NCI-H2196 treated with DMSO at 0.1 percent for 48 hours (cell line): ENCODE results near the gene TMEM187.

ENCODE experiments used
- DNase-seq: peaks from one replicate; lab custom pipeline; 2025; ENCODE audit not compliant: unreplicated experiment; lab: John Stamatoyannopoulos, UW

Gene TMEM187

DNA sequence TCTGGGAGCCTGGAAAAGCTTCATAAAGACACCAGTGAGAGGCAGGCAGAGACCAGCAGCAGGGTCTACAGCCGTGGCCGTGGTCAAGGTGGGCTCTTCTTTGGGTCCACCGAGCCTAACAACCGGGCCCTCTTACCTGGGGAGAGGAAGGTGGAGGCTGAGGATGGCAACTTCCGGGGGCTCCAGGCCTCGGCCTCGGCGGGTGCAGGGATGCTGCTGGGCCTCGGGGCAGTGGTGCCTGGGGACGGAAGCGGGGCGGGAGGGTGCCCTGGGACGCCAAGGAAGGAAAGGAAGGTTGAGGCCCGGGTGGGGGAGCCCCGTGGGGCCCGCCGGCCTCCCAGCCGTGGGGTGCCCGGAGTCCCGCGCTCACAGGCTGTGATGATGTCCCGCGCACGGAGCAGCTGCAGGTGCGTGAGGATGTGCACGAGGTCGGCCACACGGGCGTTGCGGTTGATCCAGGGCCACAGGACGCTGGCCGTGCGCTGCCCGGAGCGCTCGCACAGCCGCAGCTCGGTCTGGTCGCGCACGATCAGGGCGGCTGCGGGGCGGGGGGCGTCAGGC is 46.6 kb downstream of the TMEM187 start:
- no peak for DNase-seq

GRCh38 chrX:154019633-154020528 is 47.3 kb downstream of the TMEM187 start, which contains the start of gene IRAK1:
Gene IRAK1 (minus strand): TSS chrX:154019902. CDS start chrX:154019812, 90 bp downstream.
- DNase-seq, result no peak

GRCh38 chrX:154020536-154021115 is 48.1 kb downstream of the TMEM187 start:
- DNase-seq, result no peak

- no peak for DNase-seq
Measured at GRCh38 chrX:154021131-154021611, 48.6 kb downstream of the TMEM187 start.

DNA sequence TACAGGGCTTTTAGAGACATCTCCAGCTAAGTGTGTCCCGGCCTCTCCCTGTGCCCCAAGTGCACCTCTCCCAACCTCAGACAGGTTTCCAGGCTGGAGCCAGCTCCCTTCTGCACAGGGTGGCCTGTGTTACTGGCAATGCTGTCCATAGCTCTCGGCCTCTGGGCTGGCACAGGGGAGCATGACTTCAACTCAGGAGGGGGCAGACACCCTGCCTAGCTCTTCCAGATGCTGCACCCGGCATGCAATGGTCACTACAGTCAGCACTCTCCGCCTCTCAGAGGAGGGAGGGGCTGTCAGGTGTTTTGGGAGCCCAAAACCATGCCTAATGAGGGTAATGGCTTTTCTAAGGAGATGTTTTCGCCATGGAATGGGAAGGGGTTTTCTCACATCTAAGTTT is 49.6 kb downstream of the TMEM187 start:
- no peak for DNase-seq

DNA sequence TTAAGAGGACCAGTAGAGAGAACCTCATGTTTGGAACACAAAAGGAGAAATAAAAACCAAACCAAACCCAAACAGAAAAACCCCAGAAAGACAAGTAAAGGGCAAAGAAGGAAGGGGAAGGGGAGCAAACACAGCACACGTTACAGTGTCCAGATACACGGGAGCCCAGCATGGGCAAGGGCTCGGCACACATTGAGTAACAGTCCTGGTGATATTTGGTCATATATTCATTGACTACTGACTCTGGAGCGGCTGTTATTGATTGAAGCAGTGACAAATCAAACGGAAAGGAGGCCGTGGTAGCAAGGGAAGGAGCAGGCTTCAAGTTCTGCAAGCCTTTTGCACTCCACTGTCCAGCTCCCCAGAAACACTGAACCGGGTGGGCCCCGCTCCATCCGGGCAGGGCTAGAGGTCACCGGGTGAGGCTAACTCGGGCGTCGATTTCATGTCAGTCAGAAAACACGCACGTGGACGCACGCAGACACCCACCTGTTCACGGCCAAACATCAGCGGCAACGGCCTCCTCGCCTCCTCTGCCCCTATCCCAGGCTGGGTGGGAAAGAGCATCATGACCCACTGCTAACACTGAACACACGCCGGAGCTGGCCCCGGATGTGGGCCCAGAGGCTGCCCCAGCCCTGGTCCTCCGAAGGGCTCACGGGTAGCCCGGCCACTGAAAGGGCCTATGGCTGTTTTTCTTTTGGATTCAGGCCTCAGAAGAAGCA is 50.9 kb downstream of the TMEM187 start:
- DNase-seq, result no peak

- DNase-seq, result no peak
Measured at GRCh38 chrX:154024271-154024670, 51.7 kb downstream of the TMEM187 start.

DNA sequence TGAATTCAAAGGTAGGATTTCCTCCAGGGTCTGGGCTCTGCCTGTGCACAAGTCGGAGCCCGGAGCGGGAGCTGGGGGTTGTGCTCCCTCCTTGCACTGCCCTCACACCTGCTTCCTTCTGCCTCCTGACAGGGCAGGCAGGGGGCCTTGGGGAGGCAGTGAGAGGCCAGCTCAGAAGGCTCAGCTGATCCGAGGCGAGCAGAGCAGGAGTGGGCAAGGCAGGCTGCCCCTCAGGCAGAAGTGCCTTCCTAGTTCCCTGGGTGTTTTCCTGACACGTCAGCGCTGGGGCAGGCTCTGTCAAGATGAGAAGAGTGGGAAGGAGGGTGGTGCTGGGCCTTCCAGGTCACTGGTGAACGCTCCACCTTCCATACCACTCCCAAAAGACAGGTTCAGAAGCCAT is 52.7 kb downstream of the TMEM187 start:
- no peak for DNase-seq

DNA sequence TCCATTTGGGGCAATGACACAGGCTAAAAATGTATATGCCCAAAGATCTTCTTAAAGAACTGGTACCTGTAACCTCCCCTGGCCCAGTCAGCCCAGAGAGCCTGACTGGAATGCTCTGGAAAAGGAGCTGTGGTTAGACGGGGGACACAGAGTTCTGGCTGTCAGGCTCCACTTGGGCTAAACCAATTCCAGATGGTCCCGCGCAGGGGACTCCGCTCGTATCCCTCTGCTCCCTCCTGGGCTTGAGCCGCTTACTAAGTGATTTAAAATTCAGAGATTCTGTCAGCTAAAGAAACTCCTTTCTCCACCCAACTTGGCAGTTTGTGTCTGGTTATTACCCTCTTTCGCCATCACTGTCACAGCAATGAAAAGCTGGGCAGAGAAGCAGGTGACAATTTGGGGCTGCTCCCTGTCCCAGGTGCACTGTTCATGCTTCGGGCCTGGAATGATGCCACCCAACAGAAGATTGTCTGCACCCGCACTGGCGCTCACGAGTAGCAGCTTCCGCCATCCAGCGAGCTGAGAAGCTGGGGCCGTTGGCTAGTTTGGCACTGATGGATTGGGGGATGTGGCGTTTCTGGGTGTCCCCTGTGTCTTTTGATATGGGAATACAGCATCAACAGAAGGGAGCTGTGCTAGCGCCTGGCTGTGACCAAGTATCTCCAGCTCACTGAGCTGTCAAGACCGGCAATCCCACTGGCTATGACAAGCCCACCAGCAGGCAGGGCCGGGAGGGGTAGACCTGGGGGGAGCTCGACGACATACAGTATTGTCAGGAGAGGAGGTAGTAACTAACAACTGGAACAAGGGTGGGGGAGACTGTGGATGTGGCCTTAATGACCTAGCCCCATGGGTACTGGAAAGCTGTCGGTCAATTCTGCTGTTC is 53.8 kb downstream of the TMEM187 start:
- no peak for DNase-seq

DNA sequence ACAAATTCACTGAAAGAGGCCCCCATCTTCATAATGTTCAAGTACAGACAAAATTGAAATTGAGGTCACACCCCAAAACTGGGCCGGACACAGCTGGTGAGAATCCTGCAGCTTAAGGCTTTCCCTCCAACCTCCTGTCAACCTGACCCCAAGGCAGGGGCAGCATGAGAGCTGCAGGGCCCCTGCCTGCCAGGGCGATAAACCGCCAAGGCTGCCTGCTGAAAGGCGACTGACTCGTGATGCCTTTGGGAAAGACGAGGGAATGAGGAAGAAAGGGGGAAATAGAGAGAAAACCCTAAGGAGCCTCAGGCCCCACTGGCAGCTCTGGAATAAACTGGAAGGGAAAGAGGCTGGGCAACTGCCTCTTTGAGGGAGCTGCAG is 54.5 kb downstream of the TMEM187 start:
- no peak for DNase-seq

DNA sequence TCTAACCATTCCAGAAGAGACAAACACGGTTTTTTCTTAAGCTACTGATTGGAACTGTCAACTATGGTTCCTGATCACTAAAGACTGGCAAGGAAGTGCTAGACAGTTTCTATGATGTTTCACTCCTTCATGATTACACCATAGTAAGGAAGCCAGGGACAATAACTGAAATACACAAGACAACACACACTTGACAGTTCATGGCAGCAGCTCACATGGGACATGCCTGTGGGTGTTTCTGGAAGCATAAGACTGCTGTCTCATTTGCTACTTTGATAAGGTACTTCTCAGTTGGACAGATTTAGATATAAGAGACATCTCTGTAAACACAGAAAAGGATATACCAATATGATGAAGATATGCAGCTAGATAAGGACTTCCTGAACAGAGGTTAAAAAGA is 55.4 kb downstream of the TMEM187 start:
- DNase-seq, result no peak

GRCh38 chrX:154028502-154029184 is 56.1 kb downstream of the TMEM187 start:
- no peak for DNase-seq

DNA sequence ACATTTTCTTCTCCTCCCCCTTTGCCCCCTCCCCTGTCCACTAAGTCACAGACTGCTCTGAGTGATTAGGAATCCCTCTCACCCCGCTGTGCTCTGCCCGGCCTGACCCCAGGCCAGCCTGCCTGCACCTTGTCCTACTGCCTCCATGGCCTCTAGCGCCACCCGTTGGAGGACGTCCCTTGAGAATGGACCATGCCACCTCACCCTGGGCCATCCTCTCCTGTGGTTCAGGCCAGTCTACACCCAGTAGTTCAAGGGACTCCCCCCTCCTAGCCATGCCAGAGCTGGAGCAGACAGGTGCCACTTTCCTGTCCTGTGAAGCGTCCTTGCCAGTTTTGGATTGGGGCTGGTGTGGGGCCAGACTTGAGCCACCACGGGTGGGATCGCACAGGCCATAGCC is 56.9 kb downstream of the TMEM187 start:
- DNase-seq, result no peak

- no peak for DNase-seq
Measured at GRCh38 chrX:154030266-154030665, 57.7 kb downstream of the TMEM187 start.

DNA sequence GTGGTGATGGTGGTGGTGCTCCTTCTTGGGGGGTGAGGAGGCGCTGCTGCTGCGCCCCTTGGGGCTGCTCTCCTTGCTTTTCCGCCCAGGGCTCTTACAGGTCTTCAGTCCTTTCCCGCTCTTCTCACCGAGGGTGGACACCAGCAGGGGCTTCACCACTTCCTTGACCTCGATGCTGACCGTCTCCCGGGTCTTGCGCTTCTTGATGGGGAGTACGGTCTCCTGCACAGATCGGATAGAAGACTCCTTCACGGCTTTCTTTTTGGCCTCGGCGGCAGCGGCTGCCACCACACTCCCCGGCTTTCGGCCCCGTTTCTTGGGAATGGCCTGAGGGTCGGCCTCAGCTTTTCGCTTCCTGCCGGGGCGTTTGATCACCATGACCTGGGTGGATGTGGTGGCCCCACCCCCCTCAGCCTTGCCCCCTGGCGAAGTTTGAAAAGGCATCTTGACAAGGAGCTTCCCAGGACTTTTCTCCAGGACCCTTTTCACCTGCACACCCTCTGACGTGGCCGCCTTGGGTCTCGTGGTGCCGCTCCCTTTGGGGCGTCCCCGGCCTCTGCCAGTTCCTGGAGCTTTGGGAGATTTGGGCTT is 58.3 kb downstream of the TMEM187 start:
- no peak for DNase-seq

DNA sequence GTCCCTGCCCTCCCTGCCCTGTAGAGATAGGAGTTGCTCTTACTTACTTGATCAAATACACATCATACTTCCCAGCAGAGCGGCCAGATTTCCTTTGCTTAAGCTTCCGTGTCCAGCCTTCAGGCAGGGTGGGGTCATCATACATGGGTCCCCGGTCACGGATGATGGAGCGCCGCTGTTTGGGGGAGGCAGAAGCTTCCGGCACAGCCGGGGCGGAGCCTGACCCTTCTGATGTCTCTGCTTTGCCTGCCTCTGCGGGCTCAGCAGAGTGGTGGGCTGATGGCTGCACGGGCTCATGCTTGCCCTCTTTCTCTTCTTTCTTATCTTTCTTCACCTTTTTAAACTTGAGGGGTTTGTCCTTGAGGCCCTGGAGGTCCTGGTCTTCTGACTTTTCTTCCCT is 59.6 kb downstream of the TMEM187 start:
- no peak for DNase-seq

- DNase-seq, result no peak
Measured at GRCh38 chrX:154032653-154033052, 60.1 kb downstream of the TMEM187 start.
